ENCODE data around the gene TH. TPM values are rescaled to one million over a fixed set of nuclear protein-coding genes. Genes with fewer than 3 reads are reported as not detected.

TH gene
- polyA plus RNA-seq, 1 of the 3 experiments (the other 2 are of a cell fraction) = not detected

DNA sequence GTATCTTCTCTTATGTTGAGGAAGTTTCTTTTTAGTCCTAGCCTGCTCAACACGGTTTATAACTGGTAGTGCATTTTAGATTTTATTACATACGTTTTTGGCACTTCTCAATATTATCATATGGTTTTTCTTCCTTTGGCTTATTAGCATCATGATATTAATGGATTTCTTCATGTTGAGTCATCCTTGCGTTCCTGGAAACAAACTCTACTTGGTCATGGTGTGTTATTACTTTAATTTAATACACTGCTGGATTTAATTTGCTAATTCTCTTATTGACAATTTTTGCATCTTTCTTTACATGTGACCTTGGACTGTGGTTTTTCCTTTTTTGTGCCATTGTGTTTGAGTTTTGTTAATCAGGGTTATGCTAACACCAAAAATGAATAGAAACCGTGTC is 52.9 kb downstream of the TH start:
- CTCF ChIA-PET = no interaction called here
- Histone ChIP-seq H3K27me3 (ENCODE audit: insufficient read depth) (no peaks in the 10 kb centered on the region), H3K9me2 (no peaks in the 10 kb centered on the region), H2AFZ (ENCODE audit: low read depth) (no peak overlapping the region), H3K79me2 (ENCODE audit: insufficient read depth) (no peaks in the 10 kb centered on the region), H3K4me1 (ENCODE audit: control insufficient read depth in 1 of 2, insufficient read depth in 2 of 2, low read depth in 1 of 2, low read length in 1 of 2) (peaks cover 0 to 11% of the 10 kb centered on the region in 2 experiments; a peak in 1 of 4 replicates), H3K9me3 (no peaks in the 10 kb centered on the region), H3K27ac (ENCODE audit: low read depth in 2 of 2, low read length in 1 of 2) (no peak overlapping the region), H3K9ac (no peak overlapping the region), H3K4me3 (ENCODE audit: low read depth in 2 of 2, low read length in 1 of 2) (no peak overlapping the region), H4K20me1 (ENCODE audit: insufficient read depth) (no peaks in the 10 kb centered on the region), H3K4me2 (no peak overlapping the region), H3F3A (replicated peaks; ENCODE audit: insufficient read depth) (no peaks in the 10 kb centered on the region), H3K36me3 (replicated peaks in 1 of 2; ENCODE audit: control insufficient read depth in 1 of 2, insufficient read depth in 2 of 2, low read length in 1 of 2) (no peaks in the 10 kb centered on the region)
- WGBS (ENCODE audit: low lambda C conversion rate) = 22% methylated on average over 4 of the region's 4 CpGs
- TF ChIP-seq RXRA (IDR thresholded peaks at IDR 0.05; ENCODE audit: borderline replicate concordance, low read depth) (no peak), RFX5 (IDR thresholded peaks at IDR 0.05; ENCODE audit: low read length) (no peak), POLR2AphosphoS5 (IDR thresholded peaks at IDR 0.05; ENCODE audit: low read depth, low read length) (no peak), TAF1 (IDR thresholded peaks at IDR 0.05; ENCODE audit: borderline replicate concordance, low read depth, low read length) (no peak), ELF1 (IDR thresholded peaks at IDR 0.05) (no peak), YY1 (IDR thresholded peaks at IDR 0.05; ENCODE audit: low read depth) (no peak), GATA2 (CRISPR knock-in tag; IDR thresholded peaks at IDR 0.05) (no peak), FOSL2 (IDR thresholded peaks at IDR 0.05; ENCODE audit: borderline replicate concordance, low read depth) (no peak), TEAD4 (IDR thresholded peaks at IDR 0.05; ENCODE audit: borderline replicate concordance, insufficient read depth) (no peak), CHD2 (IDR thresholded peaks at IDR 0.05; ENCODE audit: low read length, partially characterized antibody) (no peak), RAD21 (IDR thresholded peaks at IDR 0.05; ENCODE audit: low read length) (no peak), MXI1 (IDR thresholded peaks at IDR 0.05; ENCODE audit: low read depth, low read length) (no peak), RCOR1 (IDR thresholded peaks at IDR 0.05; ENCODE audit: low read length) (no peak), TCF12 (IDR thresholded peaks at IDR 0.05) (no peak), SIN3A (IDR thresholded peaks at IDR 0.05; ENCODE audit: borderline replicate concordance, low read depth, low read length) (no peak), GABPA (IDR thresholded peaks at IDR 0.05; ENCODE audit: low read depth) (no peak), FOXJ3 (CRISPR knock-in tag; IDR thresholded peaks at IDR 0.05) (no peak)
- TF ChIP-seq, protein P1, sequence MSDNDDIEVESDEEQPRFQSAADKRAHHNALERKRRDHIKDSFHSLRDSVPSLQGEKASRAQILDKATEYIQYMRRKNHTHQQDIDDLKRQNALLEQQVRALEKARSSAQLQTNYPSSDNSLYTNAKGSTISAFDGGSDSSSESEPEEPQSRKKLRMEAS (IDR thresholded peaks at IDR 0.05; ENCODE audit: low read depth) = no peak
- TF ChIP-seq, protein P2, sequence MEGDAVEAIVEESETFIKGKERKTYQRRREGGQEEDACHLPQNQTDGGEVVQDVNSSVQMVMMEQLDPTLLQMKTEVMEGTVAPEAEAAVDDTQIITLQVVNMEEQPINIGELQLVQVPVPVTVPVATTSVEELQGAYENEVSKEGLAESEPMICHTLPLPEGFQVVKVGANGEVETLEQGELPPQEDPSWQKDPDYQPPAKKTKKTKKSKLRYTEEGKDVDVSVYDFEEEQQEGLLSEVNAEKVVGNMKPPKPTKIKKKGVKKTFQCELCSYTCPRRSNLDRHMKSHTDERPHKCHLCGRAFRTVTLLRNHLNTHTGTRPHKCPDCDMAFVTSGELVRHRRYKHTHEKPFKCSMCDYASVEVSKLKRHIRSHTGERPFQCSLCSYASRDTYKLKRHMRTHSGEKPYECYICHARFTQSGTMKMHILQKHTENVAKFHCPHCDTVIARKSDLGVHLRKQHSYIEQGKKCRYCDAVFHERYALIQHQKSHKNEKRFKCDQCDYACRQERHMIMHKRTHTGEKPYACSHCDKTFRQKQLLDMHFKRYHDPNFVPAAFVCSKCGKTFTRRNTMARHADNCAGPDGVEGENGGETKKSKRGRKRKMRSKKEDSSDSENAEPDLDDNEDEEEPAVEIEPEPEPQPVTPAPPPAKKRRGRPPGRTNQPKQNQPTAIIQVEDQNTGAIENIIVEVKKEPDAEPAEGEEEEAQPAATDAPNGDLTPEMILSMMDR (IDR thresholded peaks at IDR 0.05) = no peak
- TF ChIP-seq, protein P3, sequence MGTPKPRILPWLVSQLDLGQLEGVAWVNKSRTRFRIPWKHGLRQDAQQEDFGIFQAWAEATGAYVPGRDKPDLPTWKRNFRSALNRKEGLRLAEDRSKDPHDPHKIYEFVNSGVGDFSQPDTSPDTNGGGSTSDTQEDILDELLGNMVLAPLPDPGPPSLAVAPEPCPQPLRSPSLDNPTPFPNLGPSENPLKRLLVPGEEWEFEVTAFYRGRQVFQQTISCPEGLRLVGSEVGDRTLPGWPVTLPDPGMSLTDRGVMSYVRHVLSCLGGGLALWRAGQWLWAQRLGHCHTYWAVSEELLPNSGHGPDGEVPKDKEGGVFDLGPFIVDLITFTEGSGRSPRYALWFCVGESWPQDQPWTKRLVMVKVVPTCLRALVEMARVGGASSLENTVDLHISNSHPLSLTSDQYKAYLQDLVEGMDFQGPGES (IDR thresholded peaks at IDR 0.05; ENCODE audit: low read depth, low read length) = no peak
- POLR2A ChIA-PET = no interaction called here
- DNase-seq = no peak
